Measurements from ENCODE around the gene SLC29A3. TPM values are rescaled to one million over a fixed set of nuclear protein-coding genes. Genes with fewer than 3 reads are reported as not detected.

The SLC29A3 gene
- total and polyA plus RNA-seq, 2 of the 8 experiments (the other 6 are each of a cell fraction or from before 2014, with no cell fraction given) = 14.0 to 24.6 TPM

DNA sequence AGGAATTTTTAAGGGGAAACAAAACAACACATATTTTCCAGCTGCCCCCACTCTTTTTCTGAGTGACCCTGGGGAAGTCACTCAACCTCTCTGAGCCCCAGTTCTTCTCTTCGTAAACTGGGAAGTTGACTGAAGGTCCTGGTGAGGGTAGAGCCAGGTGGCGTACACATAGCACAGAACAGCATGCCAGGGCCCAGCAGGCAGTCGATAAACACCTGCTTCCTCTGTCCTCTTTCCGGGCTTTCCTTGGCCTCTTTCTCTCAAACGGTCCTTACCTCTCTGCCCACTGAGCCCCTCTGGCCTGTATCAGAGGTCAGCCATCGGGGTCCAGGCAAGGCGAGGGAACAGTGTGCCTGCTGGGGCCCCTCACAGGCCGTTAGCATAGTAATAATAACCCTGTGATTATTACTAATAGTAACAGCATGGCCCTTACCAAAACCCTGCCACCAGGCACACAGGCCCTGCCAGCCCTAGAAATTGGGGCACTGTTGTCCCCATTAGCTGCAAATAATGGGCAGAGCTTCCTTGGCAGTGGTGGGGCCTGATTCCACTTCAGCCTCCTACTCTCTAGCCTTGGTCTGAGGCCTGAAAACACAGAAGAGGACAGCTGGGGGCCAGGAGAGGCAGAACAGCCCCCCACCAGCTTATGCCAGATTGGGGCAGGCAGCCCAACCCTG is 37.3 kb upstream of the SLC29A3 start (continued):
- TF ChIP-seq, protein P1, sequence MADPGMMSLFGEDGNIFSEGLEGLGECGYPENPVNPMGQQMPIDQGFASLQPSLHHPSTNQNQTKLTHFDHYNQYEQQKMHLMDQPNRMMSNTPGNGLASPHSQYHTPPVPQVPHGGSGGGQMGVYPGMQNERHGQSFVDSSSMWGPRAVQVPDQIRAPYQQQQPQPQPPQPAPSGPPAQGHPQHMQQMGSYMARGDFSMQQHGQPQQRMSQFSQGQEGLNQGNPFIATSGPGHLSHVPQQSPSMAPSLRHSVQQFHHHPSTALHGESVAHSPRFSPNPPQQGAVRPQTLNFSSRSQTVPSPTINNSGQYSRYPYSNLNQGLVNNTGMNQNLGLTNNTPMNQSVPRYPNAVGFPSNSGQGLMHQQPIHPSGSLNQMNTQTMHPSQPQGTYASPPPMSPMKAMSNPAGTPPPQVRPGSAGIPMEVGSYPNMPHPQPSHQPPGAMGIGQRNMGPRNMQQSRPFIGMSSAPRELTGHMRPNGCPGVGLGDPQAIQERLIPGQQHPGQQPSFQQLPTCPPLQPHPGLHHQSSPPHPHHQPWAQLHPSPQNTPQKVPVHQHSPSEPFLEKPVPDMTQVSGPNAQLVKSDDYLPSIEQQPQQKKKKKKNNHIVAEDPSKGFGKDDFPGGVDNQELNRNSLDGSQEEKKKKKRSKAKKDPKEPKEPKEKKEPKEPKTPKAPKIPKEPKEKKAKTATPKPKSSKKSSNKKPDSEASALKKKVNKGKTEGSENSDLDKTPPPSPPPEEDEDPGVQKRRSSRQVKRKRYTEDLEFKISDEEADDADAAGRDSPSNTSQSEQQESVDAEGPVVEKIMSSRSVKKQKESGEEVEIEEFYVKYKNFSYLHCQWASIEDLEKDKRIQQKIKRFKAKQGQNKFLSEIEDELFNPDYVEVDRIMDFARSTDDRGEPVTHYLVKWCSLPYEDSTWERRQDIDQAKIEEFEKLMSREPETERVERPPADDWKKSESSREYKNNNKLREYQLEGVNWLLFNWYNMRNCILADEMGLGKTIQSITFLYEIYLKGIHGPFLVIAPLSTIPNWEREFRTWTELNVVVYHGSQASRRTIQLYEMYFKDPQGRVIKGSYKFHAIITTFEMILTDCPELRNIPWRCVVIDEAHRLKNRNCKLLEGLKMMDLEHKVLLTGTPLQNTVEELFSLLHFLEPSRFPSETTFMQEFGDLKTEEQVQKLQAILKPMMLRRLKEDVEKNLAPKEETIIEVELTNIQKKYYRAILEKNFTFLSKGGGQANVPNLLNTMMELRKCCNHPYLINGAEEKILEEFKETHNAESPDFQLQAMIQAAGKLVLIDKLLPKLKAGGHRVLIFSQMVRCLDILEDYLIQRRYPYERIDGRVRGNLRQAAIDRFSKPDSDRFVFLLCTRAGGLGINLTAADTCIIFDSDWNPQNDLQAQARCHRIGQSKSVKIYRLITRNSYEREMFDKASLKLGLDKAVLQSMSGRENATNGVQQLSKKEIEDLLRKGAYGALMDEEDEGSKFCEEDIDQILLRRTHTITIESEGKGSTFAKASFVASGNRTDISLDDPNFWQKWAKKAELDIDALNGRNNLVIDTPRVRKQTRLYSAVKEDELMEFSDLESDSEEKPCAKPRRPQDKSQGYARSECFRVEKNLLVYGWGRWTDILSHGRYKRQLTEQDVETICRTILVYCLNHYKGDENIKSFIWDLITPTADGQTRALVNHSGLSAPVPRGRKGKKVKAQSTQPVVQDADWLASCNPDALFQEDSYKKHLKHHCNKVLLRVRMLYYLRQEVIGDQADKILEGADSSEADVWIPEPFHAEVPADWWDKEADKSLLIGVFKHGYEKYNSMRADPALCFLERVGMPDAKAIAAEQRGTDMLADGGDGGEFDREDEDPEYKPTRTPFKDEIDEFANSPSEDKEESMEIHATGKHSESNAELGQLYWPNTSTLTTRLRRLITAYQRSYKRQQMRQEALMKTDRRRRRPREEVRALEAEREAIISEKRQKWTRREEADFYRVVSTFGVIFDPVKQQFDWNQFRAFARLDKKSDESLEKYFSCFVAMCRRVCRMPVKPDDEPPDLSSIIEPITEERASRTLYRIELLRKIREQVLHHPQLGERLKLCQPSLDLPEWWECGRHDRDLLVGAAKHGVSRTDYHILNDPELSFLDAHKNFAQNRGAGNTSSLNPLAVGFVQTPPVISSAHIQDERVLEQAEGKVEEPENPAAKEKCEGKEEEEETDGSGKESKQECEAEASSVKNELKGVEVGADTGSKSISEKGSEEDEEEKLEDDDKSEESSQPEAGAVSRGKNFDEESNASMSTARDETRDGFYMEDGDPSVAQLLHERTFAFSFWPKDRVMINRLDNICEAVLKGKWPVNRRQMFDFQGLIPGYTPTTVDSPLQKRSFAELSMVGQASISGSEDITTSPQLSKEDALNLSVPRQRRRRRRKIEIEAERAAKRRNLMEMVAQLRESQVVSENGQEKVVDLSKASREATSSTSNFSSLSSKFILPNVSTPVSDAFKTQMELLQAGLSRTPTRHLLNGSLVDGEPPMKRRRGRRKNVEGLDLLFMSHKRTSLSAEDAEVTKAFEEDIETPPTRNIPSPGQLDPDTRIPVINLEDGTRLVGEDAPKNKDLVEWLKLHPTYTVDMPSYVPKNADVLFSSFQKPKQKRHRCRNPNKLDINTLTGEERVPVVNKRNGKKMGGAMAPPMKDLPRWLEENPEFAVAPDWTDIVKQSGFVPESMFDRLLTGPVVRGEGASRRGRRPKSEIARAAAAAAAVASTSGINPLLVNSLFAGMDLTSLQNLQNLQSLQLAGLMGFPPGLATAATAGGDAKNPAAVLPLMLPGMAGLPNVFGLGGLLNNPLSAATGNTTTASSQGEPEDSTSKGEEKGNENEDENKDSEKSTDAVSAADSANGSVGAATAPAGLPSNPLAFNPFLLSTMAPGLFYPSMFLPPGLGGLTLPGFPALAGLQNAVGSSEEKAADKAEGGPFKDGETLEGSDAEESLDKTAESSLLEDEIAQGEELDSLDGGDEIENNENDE (IDR thresholded peaks at IDR 0.05; ENCODE audit: insufficient replicate concordance, low read length) = no peak
- TF ChIP-seq SIRT6 (IDR thresholded peaks at IDR 0.05; ENCODE audit: low read length) (no peak), RAD21 (IDR thresholded peaks at IDR 0.05 in 1 of 2, conservative IDR thresholded peaks at IDR 0.05 in 1 of 2; ENCODE audit: low read depth in 2 of 2, low read length in 2 of 2) (no peak), YY1 (IDR thresholded peaks at IDR 0.05; ENCODE audit: low read depth, low read length) (no peak), KDM5A (IDR thresholded peaks at IDR 0.05; ENCODE audit: low read length) (no peak), KDM4A (IDR thresholded peaks at IDR 0.05; ENCODE audit: low read depth, low read length, severe bottlenecking) (no peak), FOSL1 (IDR thresholded peaks at IDR 0.05; ENCODE audit: insufficient read depth, low read depth, low read length) (no peak), POU5F1 (IDR thresholded peaks at IDR 0.05; ENCODE audit: low read depth, low read length) (no peak), CBX5 (IDR thresholded peaks at IDR 0.05; ENCODE audit: low read depth, low read length) (no peak)
- TF ChIP-seq, protein P2, sequence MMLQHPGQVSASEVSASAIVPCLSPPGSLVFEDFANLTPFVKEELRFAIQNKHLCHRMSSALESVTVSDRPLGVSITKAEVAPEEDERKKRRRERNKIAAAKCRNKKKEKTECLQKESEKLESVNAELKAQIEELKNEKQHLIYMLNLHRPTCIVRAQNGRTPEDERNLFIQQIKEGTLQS (IDR thresholded peaks at IDR 0.05; ENCODE audit: insufficient read depth, low read depth, low read length) = no peak

All from H1 (cell line).